NAMALWA (cell line): ENCODE measurements around the gene FRS2.

Source experiments
- DNase-seq: peaks from one replicate; pipeline ENCODE4 v3.0.0-alpha.2; 2015; ENCODE audit warnings: low spot score

FRS2 gene

GRCh38 chr12:69527506-69528272 lies 57.5 kb downstream of the FRS2 start:
- no peak for DNase-seq

- DNase-seq: no peak
Measured at GRCh38 chr12:69529021-69529420, 58.8 kb downstream of the FRS2 start.

GRCh38 chr12:69533844-69534243 lies 63.7 kb downstream of the FRS2 start:
- no peak for DNase-seq

- peak; percentile 15 for DNase-seq
Measured at GRCh38 chr12:69534389-69534822, 64.2 kb downstream of the FRS2 start.

- no peak for DNase-seq
Measured at GRCh38 chr12:69540987-69541386, 70.8 kb downstream of the FRS2 start.

GRCh38 chr12:69544087-69544486 lies 73.9 kb downstream of the FRS2 start:
- no peak for DNase-seq

GRCh38 chr12:69545081-69545480 lies 74.9 kb downstream of the FRS2 start:
- DNase-seq: no peak

GRCh38 chr12:69546693-69547438 lies 76.7 kb downstream of the FRS2 start:
- no peak for DNase-seq

GRCh38 chr12:69548687-69549086 lies 78.5 kb downstream of the FRS2 start:
- DNase-seq: no peak

- no peak for DNase-seq
Measured at GRCh38 chr12:69550569-69551350, 80.6 kb downstream of the FRS2 start.

- DNase-seq: no peak
Measured at GRCh38 chr12:69553628-69554248, 83.5 kb downstream of the FRS2 start.

GRCh38 chr12:69555461-69555860 lies 85.3 kb downstream of the FRS2 start:
- no peak for DNase-seq

- DNase-seq: no peak
Measured at GRCh38 chr12:69556383-69556782, 86.2 kb downstream of the FRS2 start.

- DNase-seq: no peak
Measured at GRCh38 chr12:69563166-69563762, 93.1 kb downstream of the FRS2 start.

GRCh38 chr12:69566603-69567002 lies 96.4 kb downstream of the FRS2 start:
- no peak for DNase-seq

GRCh38 chr12:69569236-69569635 lies 99.0 kb downstream of the FRS2 start:
- no peak for DNase-seq

- DNase-seq: no peak
Measured at GRCh38 chr12:69570000-69570516, 99.9 kb downstream of the FRS2 start.

GRCh38 chr12:69570545-69571399 lies 100.6 kb downstream of the FRS2 start:
- peak; percentile 76 for DNase-seq

GRCh38 chr12:69575346-69575745 lies 105.2 kb downstream of the FRS2 start:
- no peak for DNase-seq

- no peak for DNase-seq
Measured at GRCh38 chr12:69578283-69578682, 108.1 kb downstream of the FRS2 start.

GRCh38 chr12:69579029-69579428 lies 108.8 kb downstream of the FRS2 start:
- no peak for DNase-seq
